HG03060 (cell line): ENCODE data around the gene JAK3.

ENCODE experiments used
- ATAC-seq: cut with Tn5 transposase; IDR thresholded peaks from one replicate; pipeline ENCODE4 v1.9.1; 2021; ENCODE audit warnings: low read depth, moderate number of reproducible peaks; ENCODE audit not compliant: unreplicated experiment

Gene JAK3

DNA sequence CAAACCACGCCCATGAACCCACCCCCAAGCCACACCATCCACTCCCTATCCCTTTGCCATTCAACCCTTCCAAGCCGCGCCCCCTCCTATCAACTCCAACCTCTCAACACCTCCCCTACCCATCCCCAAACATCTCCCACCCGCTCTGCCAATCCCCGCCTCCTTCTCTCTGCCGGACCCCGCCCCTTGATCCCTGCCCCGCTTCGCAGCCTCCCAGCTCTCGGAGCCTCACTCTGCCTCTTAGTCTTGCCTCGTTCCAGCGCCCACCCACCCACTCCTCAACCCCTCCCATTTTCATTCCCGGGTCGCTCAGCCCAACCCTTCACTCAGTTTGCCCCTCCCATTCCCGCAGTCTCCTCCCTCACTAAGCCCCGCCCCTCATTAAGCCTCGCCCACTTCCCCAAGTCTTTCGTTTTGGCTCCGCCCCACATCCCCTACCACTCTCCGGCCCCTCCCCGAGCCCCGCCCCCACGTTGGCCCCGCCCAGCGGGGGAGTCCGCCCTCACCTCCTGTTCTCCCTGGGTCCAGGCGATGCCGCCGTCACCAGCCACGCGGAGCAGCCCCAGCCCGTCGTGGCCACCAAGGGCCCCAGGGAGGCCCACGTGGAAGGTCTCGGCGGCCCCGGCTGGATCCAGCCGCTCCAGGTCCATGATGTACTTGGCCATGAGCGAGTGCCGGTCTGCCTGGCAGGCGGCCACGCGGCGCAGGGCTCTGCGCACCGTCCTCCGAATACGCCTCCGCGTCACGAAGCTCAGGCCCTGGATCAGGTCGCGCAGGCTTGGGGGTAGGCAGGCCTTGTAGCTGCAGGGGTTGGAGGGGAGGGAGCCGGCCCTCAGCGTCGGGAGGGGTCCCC is 5.7 kb downstream of the JAK3 start:
- ATAC-seq: no peak

DNA sequence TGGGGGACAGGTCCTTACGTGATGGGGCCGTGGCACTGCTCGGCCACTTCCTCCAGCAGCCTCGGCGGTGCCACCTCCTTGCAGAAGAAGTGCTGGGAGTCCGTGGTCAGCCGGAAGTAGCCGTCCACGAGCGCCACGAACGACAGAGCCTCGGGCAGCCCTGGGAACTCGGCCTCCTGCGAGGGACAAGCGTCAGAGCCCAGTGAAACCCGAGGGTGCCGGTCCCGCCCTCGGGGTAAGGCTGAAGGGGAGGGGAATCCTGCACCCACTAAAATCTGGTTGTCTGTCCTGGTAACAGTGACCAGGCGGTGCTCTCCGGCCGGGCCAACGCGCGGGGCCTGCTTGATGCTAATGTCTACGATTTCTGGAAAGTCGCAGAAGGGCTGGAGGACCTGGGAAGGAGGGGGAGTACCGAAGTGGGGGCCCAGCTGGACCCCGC is 6.4 kb downstream of the JAK3 start:
- ATAC-seq: no peak

DNA sequence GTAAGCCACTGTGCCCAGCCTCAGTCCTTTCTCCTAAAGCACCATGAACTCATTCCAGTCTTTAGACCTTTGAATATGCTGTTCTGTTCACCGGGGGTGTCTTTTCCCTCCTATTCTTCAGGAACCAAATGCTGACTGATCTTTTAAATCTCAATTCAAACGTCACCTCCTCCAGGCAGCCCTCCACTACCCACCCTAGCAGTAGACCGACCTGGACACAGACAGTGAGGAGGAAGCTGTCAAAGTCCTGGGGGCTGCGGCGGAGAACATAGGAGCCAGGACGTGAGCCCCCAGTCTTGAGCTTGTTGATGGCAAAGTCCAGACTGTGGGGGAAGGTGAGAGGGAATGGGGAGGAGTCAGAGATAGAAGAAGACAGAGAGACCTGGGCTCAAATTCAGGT is 7.8 kb downstream of the JAK3 start:
- ATAC-seq: no peak

DNA sequence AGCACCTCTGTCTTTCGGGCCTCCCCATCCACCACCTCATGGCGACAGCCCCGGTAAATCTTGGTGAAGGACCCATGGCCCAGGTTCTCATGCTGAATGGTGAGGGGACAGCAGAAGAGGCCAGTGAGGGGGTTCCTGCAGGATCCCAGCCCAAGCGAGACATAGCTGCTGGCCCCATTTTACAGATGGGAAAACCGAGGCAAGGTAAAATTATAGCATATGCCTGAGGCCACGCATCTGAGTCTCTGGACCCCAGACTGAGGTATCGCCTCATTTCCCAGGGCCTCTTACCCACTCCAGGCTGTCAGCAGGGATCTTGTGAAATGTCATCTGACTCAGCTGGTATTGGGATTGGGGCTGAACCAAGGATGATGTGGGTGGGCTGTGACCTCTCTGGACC is 9.8 kb downstream of the JAK3 start:
- no peak for ATAC-seq

DNA sequence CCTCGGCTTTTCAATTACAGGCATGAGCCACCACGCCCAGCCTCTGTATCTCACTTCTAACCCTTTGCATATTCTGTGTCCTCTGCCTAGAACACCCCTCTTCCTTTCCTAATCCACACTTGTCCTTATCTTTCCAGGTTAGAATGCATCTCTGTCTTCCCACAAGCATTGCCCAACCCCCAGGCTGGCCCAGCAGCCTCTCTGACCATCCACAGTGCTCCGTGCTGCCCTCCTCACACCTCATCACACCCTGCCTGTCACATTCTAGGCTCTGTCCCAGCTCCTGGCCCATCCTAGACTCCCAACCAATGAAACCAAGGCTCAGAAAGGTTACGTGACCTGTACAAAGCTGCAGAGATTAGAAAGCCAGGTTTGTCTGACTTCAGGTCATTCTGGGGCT is 11.3 kb downstream of the JAK3 start:
- ATAC-seq: no peak

DNA sequence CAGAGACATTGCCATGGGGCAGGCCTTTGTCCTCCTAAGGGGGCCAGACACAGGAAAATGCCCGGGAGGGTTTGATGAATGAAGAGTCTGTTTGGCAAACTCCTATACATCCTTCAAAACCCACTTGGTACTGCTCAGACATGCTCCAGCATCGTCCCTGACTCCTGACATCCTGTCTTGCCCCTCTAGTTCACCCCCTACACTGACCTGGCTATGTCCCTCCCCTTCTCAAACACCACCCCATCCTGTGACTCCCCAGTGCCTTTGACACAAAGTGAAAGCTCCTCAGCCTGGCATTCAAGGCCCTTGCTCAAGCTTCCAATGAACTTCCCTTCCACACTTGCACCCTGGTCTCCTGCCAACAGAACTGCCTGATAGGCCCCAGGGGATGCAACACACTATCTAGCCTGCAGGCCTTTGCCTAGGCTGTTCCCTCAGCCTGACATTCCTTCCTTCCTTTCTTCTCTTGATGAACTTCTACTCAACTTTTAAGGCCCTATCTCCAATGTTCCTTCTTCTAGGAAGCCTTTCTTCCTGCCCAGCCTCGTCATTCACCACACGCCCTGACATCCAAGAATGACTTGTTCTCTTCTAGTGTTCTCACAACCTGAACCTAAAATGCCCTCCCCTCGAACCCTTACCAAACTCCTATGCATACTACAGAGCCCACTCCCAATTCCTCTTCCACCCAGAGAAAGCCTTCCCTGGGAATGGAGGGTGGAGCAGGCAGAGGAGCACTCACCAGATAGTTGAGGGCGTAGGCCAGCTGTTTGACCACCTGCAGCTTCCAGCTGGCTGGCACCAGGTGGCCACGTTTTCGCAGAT is 12.4 kb downstream of the JAK3 start:
- no peak for ATAC-seq

DNA sequence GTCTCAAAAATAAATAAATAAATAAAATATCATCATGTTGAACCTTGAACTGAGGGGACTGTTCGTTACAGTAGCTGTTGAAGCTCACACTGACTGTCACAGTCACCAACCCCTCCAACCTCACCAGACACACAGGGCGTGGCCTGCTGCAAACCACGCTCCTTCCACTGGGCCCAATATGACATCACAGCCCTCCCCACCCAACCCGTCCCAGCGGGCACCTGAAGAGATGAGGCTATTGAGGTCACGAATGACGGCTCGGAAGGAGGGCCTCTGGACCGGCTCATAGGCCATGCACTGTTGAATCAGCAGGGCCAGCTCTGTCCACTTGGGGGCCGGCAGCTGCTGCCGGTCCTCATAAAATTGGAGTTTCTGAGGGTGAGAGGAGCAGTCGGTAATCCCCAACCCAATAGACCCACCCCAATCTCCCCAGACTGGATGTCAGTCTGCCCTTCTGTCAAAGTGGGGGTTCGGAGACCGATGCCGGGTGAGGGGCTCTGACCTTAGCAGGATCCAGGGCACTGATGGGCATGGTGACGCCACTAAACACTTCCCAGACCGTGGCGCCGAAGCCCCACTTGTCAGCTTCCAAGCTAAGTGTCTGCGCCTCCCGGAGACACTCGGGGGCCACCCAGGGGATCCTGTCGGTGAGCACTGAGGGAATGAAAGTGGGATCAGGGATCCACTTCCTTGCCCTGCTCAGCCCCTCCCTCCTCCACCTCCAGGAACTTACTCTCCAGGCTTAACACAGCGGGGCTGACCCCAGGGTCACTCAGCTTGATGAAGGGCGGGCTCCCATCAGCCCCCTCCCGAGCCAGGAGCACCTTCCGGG is 13.2 kb downstream of the JAK3 start:
- no peak for ATAC-seq

DNA sequence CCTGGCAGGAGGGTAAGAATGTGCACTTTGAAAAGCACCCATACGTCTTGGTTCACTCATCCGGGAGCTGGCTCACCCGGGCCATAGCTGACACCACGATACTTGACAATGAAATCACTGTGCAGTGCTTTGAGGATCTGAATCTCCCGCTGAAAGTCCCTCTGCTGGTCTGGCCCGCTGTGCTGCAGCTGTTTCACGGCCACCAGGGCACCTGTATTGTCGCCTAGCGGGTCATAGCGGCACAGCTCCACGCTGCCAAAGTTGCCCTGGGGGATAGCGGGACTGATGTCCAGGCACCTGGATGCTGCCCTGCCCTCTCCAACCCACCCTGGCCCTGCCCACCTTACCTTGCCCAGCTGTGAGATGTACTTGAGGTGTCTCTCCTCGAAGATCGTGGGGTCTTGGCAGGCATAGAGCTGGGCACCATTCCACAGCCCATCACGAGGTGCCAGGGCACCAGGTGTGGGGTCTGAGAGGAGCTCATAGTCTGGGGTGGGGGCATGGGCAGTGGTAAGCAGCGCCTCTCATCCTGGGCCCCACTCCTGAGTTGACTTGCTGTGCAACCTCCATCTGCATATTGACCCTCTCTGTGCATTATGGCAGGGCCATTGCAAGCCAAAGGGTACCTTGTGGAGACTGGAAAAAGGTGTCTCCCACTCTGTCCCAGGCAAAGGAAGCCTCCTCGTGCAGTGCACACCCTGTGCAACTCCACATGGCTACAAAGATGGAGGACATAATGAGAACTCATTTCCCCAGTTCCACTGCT is 15.2 kb downstream of the JAK3 start:
- no peak for ATAC-seq

DNA sequence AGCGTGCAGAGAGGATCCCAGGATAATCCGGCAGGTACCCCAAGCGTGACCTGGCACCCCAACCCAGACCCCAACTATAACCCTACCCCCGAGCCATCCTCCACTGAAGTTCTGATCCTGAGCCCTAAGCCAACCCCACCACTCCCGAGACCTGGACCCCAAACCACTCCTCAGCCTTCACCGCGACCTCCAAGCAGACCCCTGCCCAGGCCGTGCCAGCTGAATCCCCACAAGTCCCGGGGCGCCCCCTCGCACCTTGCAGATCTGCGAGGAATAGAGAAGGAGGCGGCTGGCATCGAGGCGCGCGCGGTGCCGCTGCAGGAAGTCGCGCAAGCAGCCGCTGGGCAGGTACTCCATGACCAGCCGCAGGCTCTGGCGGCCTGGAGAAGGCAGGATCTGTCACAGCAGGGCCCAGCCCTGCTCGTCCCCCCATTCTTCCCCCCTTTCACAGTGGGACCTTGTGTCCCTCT is 16.3 kb downstream of the JAK3 start:
- ATAC-seq: no peak

DNA sequence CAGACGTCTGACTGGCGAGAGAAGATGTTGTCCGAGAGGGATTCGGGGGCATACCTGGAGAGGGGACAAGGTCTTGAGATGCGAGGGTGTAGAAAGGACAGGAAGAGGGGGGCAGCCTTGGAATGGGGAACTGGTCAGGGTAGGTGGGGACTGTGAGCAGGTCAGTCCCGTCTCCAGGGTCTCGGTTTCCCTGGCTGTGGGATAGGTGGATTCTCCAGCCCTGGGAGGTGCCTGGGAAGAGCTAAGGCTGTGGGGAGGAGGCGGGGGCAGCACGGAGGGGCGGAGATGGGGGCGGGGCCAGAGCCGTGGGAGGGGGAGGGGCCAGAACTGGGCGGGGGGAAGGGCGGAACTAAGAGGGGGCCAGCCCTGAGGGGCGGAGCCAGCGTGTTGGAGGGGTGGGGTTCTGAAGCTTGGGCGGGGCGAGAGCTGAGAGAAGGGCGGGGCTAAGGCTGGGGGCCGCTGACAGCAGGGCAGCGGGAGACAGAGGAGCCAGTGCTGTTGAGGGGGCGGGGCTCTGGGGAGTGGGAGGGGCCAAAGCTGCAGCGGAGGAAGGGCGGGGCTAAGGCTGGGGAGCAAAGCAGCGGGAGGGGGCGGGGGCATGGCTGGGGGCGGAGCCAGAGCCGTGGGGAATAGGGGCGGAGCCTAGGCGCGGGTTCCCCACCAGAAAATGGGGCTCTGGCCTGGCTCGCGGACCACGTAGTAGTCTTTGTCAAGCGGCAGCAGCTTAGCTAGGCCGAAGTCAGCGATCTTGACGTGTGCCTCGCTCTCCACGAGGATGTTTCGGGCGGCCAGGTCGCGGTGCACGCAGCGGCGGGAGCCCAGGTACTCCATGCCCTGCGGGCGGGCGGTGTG is 17.0 kb downstream of the JAK3 start:
- no peak for ATAC-seq

DNA sequence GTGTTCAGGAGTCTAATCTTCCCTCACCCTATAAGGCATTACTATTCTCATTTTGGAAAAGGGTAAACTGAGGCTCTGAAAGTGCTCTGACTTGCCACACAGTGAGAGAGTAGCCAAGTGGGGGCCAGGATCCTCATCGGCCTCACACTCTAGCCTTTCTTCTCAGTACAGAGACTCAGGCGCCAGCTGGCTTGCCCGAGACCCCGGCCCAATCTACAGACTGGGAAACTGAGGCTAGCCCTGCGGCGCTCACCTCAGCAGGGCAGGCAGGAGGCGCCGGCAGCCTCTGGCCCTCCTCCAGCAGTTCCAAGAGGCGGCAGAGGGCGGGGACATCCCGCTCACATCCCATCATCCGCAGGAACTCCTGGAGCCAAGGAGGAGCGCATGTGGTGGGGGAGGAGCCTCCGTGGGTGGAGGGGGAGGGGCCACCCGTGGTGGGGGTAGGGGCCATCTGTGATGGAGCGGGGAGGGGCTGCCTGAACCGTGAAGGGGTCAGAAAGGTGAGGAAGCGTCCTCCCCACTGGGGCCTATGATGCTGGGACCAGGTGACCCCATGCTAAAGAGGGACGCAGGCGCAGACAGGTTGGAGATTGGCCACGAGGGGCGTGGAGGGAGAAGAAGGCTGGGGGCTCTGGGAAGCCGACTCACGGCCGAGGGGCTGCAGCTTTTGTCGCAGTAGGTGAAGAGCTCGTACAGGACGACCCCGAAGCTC is 17.8 kb downstream of the JAK3 start:
- ATAC-seq: no peak

DNA sequence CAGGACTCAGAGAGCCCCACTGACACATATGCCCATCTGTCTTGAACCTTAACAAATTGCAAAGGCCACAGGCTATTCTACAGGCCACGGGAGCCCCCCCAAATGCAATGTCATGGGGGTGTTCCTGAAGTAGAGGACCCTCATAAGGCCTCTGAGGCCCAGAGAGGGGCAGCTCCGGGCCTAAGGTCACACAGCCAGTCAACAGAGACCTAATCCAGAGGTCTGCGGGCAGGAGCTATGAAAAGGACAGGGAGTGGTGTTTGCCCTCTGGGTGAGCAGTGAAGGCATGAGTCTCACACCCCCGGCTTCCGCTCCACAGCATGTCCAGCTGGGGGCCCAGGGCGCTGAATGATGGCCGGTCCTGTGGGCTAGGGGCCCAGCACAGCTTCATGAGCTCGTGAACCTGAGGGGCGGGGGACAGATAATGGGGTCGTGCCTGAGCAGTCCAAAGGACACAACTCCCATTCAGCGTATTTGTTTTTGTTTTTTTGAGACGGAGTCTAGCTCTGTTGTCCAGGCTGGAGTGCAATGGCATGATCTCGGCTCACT is 21.2 kb downstream of the JAK3 start:
- ATAC-seq: no peak

DNA sequence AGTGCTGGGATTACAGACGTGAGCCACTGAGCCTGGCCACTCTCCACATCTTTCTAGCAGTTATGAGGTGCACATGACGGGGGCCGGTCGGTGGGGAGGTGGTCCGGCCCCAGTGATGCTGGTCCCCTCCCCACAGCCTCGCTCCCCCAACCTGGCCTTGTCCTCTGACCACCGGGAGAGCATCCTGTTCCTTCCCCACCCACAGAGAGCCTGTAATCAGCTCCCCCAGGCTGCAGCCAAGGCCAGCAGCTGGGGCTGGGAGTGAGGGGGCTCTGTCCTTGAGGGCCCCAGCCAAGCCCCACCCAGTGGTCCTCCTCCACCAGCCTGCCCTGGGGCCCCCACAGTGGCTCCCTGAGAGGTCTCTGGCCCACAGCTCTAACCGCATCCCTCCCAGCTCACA is 23.4 kb downstream of the JAK3 start:
- ATAC-seq: no peak

DNA sequence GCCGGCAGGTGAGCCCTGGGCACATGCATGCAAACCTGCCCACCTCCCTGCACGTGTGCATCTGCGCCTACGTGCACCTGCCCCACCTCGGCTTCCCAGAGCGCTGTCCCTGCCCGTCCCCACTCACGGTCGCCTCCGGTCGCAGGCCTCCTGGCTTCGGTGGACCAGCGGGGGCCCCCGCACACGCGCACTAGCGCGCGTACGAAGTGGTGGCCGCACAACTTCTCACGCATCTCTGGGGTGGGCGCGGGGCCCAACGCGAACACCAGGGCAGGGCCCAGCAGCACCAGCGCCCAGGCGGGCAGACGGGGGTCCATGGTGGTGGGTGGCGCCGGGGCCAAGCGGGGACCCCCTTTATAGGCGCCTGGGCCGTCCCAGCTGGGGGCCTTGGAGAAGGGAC is 26.6 kb downstream of the JAK3 start, which contains the start of gene INSL3:
Gene INSL3 (minus strand): TSS at position 330 of the 400 bp plus-strand sequence. CDS start 13 bp downstream, at position 317.
- no peak for ATAC-seq

DNA sequence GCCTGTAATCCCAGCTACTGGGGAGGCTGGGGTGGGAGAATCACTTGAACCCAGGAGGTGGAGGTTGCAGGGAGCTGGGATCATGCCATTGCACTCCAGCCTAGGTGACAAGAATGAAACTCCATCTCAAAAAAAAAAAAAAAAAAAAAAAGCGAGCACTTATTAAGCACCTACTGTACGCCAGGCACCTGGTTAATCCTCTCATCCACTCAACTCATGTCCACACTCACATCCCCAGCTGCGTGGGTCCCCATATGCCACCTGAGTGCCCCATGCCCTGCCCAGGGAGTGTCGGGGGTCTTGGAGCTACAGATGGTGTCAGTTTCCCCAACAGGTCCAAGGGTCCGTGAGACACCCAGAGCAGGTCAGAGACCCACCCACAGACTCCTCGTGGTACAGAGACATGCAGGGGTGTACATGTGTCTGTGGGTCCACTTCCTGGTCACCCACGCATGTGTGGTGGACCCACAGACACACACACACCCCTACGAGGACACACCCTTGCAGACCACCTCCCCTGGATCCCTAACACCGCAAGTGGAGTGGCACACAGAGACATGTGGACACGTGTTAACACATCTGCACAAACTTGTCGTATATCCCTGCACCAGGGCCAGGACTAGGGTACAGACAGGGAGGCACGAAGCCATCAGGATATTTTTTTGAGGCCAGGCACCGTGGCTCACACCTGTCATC is 30.0 kb downstream of the JAK3 start:
- no peak for ATAC-seq

DNA sequence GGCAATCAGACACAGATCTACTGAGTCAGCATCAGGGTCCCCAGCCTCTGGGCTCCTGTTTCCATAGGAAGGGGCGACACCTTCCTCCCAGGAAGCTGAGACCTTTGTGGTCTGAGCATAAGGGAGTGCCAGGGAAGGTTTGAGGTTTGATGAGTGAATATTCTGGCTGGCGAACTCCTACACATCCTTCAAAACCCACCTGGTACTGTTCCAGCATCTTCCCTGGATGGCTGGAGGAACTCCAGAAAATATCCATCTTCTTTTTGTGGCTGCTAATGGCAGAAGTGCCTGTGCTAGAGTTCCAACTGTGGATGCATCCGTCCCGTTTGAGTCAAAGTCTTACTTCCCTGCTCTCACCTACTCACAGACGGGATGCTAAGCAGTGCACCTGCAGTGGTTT is 35.7 kb downstream of the JAK3 start:
- no peak for ATAC-seq

DNA sequence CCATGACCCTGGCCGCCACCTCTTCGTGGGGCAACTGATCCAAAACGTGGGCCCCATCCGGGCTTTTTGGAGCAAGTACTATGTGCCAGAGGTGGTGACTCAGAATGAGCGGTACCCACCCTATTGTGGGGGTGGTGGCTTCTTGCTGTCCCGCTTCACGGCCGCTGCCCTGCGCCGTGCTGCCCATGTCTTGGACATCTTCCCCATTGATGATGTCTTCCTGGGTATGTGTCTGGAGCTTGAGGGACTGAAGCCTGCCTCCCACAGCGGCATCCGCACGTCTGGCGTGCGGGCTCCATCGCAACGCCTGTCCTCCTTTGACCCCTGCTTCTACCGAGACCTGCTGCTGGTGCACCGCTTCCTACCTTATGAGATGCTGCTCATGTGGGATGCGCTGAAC is 36.1 kb downstream of the JAK3 start:
- ATAC-seq: no peak

DNA sequence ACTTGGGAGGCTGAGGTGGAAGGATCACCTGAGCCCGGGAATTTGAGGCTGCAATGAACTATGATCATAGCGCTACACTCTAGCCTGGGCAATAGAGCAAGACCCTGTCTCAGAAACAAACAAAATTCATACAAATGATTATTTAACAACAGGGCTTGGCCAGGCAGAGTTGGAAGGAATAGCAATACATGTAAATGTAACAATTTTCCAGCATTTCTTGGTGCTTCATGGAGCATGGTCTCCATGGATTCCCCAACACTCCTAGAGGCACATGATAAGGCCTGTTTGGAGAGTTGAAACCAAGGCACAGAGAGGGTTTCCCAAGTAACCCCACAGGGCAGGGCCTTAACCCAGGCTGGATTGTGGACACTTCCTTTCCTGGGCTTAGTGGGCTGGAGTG is 36.7 kb downstream of the JAK3 start:
- no peak for ATAC-seq
